Jurkat, Clone E6-1 (cell line): Measurements from ENCODE around the gene MKNK2.

Experiments
- DNase-seq: peaks from one replicate; pipeline ENCODE4 v3.0.0-alpha.2; 2011; ENCODE audit warnings: low read depth, low spot score
- H3K4me3 ChIP-seq: 2 replicates; pipeline ENCODE4 v1.5.1; 2011; ENCODE audit warnings: mild to moderate bottlenecking, low read length, control low read depth, moderate library complexity

MKNK2 gene

GRCh38 chr19:2081873-2082810 lies 31.1 kb upstream of the MKNK2 start:
- peak overlapping the region; percentile 72 for H3K4me3 ChIP-seq
- DNase-seq: peak; percentile 39

- no peak for DNase-seq
- no peak overlapping the region for H3K4me3 ChIP-seq
These were observed 29.4 kb upstream of the MKNK2 start for GRCh38 chr19:2080336-2080988.

- DNase-seq: no peak
- H3K4me3 ChIP-seq: no peak overlapping the region
These were observed 28.8 kb upstream of the MKNK2 start for GRCh38 chr19:2079865-2080301.

DNA sequence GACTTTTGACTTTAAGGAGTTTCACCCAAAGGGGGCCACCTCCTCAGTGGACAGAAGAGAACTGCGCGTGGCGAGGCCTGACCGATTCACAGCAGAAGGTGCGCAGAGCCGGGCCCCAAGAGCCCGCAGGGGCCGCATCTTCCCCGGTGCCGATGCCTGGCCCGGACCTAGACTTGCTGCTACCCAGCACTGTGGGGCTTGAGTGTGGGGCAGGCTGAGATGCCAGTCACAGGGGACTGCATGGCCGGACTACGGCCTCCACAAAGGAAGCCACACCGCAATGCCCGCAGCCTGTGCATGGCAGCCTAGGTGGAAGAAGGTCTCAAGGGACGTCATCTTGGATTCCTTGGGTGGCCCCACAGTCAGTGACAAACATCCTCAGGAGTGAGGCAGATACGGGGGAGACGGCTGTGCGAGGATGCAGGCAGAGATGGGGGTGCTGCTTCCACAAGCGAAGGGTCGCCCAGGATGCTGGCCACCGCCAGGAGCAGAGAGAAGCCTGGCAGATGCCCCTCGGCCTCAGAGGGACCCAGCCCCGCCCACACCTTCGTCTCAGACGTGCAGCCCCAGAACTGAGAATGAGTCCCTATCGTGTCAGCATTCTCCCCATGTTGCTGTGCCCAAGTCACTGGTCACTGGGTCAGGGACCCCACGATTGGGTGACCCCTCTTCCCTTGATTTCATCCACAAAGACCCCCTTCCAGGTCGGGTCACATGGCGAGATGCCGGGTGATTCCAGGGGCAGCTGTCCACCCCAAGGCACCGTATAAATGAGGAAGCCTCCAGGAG lies 28.2 kb upstream of the MKNK2 start:
- H3K4me3 ChIP-seq: no peak overlapping the region
- DNase-seq: no peak

GRCh38 chr19:2077833-2078619 lies 27.0 kb upstream of the MKNK2 start:
- no peak for DNase-seq
- H3K4me3 ChIP-seq: no peak overlapping the region

GRCh38 chr19:2077398-2077797 lies 26.4 kb upstream of the MKNK2 start:
- no peak overlapping the region for H3K4me3 ChIP-seq
- DNase-seq: no peak

GRCh38 chr19:2076526-2076944 lies 25.5 kb upstream of the MKNK2 start:
- no peak overlapping the region for H3K4me3 ChIP-seq

GRCh38 chr19:2072757-2073551 lies 21.9 kb upstream of the MKNK2 start:
- no peak for DNase-seq
- no peak overlapping the region for H3K4me3 ChIP-seq

More at GRCh38 chr19:2076526-2076944, 25.5 kb upstream of the MKNK2 start:
- no peak for DNase-seq

DNA sequence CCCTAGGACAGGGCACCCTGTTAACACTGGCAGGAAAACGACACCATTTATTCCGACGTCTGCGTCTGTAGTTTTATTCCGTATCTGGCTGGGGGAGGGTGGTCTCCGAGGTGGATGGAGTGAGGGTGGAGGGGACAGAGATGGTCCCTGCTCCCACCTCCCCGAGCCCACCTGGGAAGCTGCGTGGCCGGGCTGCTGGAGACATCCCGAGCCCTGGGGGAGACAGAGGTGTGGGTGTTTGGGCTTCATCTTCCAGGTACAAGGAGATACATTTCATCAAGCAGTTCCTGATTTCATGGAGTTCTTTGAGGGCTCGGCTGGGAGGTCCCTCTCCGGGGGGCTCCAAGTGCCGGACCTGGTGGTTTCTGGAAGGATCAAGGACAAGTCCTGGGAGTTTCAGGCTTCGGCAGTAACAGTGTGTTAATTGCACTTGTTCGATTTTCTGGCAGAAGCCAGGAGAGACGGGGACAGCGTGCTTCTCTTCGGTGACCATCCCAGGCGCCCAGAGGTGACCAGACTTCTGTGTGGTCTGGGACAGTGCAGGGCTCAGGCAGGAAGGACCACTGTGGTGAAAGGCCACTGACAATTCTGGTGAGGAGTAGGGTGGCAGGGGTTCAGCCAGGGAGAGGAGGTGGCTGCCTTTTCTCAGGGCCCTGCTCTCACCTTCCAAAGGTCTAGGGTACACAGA lies 20.1 kb upstream of the MKNK2 start:
- DNase-seq: no peak
- H3K4me3 ChIP-seq: no peak overlapping the region

GRCh38 chr19:2070436-2070827 lies 19.4 kb upstream of the MKNK2 start:
- no peak for DNase-seq
- H3K4me3 ChIP-seq: no peak overlapping the region

DNA sequence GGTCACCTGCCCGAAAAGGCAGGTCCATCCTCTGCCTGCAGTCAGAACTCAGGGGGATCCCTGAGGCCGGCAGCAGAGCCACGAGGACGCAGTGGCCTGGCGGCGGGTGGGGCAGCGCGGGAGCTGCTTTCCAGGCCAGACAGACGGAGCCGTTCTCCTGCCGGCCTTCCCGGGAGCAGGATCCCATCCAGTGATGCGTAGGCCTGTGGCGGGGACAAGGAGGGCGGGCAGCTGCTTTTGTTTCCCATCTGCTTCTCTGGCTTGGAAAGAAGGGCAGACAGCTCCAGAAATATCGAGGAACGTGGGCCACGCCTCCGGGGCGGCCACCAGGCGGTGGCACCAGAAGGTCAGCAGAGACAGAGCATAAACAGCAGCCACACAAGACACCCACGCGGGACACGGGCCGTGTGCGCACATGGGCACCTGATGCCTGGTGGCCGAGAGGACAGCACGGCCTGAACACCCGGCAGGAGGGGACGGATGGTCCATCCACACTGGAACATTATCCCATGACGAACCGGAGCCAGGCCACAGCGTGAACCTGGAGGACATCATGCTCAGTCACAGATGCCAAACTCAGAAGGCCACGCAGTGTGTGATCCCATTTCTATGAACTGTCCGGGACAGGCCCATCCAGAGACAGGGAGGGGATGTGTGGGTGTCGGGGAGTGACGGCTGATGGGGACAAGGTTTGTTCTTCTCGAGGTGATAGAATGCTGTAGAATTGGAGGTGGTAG lies 13.9 kb upstream of the MKNK2 start:
- H3K4me3 ChIP-seq: no peak overlapping the region
- DNase-seq: no peak

DNA sequence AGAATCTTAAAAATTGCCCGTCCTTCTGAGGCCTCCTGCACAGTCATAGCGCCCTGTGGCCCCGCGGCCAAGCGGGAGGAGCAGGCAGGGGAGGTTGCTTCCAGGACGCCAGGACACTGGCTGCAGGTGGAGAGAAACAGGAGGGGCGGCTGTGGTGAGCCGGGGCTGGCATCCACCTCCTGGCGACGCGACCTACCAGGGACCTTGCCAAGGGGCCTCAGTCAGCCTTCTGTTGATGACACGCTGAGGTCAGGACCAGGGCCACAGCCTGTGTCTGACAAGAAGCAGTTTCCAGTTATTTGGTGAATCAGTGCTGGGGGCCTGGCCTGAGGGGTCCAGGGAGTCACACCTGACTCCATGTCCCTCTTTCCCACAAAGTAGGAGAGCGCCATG lies 13.3 kb upstream of the MKNK2 start:
- H3K4me3 ChIP-seq: no peak overlapping the region
- DNase-seq: no peak

- no peak for DNase-seq
- H3K4me3 ChIP-seq: no peak overlapping the region
These were observed 12.8 kb upstream of the MKNK2 start for GRCh38 chr19:2063824-2064223.

DNA sequence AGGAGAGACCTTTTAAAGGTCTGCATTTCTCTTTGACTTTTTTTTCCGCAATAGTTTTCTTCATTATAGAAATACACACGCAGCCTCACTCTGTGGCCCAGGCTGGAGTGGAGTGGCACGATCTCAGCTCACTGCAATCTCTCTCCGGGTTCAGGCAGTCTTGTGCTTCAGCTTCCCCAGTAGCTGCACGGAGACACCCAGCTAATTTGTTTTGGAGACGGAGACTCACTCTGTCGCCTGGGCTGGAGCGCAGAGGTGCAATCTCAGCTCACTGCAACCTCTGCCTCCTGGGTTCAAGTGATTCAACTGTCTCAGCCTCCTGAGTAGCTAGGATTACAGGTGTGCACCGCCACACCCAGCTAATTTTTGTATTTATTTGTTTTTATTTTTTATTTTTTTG lies 11.7 kb upstream of the MKNK2 start:
- no peak for DNase-seq
- H3K4me3 ChIP-seq: no peak overlapping the region

DNA sequence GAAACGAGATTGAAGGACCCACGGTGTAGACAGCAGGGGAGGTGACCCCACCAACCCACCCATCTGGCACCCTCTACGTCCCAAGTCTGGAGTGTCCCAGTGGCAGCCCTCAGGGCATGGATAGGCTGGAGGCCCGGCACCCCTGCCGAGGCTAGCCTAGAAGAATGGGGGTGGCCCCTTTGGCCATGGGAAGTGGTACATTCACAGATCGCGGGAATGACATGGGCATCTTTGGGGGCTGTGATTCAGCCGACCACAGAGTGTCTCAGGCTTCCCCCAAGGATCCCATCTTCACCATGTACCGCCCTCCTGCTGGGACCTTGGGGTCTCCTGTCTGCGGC lies 11.3 kb upstream of the MKNK2 start:
- peak overlapping the region; percentile 79 for H3K4me3 ChIP-seq
- no peak for DNase-seq

DNA sequence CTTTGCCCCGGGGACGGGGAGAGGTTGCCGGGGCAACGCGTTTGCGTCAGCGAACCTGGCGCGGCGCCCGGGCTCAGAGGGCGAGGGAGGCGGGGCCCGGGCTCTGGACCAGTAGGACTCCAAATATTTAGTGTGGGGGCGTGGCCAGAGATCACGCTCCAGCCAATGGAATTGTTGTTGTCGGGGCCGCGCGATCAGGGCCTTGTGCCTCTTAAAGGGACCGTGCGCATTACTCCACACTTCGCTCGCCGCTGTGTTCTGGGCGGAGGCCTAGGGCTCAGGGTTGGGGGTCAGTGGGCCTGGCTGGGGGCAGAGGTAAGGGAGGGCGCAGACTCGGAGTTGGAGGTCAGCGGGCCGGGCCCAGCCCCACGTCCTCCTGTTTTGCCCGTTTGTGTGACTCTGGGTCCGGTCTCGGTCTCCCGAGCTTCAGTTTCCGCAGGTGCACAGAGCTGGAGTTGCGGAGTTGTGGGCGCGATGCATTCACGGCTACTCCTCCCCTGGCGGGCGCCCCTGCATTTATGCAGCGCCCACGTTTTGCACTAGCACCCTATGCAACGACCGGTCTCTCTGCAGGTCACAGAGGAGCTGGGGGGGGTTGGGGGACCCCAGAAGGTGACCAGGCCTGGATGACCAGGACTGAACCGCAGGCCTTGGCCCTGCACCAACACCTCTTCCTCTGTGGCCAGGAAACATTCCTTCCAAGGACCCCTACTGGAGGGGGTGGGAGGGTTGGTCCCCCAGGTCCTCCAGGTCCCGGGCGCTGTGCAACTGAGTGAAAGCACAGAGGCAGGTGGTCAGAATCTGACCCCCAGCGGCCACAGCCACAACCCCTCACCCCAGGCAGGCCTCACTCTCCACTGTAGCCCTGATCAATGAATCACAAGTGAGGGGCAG lies 10.7 kb upstream of the MKNK2 start:
- H3K4me3 ChIP-seq: peak overlapping the region; percentile 81
- peak; percentile 98 for DNase-seq
